Stimulated activated CD4-positive, alpha-beta T cell treated with anti-CD3 and anti-CD28 coated beads, Interleukin-4, amount 100 ng/mL, for 48 hours (primary cell): ENCODE measurements around the gene ABLIM1.

Experiments
- DNase-seq, 2 donors: peaks; one replicate each; pipeline ENCODE4 v3.0.0-alpha.2; 2020; ENCODE audit warnings: low read depth in 2 of 2

The ABLIM1 gene

DNA sequence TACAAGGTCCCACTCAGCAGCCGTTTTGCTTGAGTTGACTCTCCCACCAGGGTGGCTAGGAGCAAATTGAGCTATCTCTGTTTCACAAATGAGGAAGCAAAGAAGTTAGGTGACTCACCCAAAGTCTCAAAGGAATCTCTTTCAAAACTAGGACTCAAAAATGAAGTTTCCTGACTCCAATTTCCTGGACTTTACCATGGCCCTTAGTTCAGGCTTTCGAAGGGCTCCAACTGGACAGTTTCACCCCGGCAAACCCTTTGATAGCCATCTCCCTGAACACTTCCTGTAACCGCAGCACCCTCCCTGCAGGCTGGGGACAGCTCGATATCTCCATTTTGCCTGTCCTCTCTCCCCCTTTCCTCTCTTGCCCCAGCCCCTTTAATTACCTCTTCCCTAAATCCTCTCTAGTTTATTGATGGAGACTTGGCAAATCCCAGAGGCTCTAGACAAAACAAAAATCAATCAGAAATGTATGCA is 249.1 kb downstream of the ABLIM1 start:
- DNase-seq: no peak

- DNase-seq: no peak
Observed at GRCh38 chr10:114408112-114408967, 249.7 kb downstream of the ABLIM1 start.

DNA sequence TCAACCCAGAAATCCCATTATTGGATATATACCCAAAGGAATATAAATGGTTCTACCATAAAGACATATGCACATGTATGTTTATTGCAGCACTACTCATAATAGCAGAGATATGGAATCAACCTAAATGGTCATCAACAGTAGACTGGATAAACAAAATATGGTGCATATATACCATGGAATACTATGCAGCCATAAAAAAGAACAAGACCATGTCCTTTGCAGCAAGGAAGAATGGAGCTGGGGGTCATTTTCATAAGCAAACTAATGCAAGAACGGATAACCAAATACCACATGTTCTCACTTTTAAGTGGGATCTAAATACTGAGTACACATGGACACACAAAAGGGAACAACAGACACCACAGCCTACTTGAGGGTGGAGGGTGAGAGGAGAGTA is 251.6 kb downstream of the ABLIM1 start:
- no peak for DNase-seq

- no peak for DNase-seq
Observed at GRCh38 chr10:114405011-114405350, 253.1 kb downstream of the ABLIM1 start.

GRCh38 chr10:114404171-114405010 is 253.7 kb downstream of the ABLIM1 start, which contains the start of gene AFAP1L2:
Gene AFAP1L2 (minus strand): TSS chr10:114404502. CDS start chr10:114404455, 47 bp downstream.
- DNase-seq: no peak

- DNase-seq: no peak
Observed at GRCh38 chr10:114403541-114404161, 254.4 kb downstream of the ABLIM1 start.

DNA sequence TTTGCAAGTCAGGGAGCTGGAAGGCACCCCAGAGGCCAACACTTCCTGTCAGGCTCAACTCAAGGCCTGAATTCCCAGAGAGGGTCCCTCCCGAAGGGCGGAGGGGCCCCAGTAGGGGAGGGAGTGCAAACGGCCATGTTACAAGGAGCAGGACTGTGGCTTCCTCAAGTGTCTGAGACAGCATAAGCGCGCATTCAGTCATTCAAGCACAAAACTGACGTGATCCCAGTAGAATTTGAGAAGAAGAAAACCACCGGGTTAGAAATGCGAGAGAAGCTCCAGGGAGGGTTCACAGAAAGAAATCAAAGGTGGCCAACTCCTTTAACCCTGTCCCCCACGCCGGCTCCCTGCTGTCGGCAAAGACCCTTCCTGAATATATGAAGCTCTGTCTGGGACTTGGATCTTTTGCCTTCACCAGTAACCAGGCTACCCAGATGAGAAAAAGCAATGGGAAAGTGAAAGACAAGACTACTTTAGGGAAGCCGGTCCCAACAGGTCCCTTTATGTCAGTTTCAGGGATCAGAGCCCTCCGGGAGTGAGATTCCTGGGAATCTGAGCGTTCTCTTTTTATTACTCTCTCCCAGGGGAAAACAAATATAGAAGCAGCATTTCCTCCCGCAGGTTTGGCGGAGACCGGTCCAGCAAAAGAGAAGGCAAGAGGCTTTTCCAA is 255.1 kb downstream of the ABLIM1 start:
- no peak for DNase-seq

DNA sequence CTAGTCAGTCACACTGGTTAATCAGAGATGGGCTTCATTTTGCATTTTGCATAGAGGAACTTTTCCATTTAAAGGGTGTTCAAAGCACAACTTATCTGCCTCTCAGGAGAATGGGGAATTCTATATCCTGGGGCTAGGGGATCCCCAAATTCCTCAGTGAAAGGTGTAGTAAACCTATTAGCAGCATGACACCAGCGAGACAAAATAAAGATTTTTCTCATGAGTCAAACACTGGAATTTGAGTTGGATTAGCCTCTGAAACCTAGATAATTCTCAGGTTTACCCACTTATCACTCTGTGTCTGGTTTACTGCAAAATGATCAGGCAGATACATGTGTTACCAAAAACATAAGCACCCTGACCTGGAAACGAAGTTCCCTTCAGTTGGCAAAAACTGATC is 255.8 kb downstream of the ABLIM1 start:
- no peak for DNase-seq

DNA sequence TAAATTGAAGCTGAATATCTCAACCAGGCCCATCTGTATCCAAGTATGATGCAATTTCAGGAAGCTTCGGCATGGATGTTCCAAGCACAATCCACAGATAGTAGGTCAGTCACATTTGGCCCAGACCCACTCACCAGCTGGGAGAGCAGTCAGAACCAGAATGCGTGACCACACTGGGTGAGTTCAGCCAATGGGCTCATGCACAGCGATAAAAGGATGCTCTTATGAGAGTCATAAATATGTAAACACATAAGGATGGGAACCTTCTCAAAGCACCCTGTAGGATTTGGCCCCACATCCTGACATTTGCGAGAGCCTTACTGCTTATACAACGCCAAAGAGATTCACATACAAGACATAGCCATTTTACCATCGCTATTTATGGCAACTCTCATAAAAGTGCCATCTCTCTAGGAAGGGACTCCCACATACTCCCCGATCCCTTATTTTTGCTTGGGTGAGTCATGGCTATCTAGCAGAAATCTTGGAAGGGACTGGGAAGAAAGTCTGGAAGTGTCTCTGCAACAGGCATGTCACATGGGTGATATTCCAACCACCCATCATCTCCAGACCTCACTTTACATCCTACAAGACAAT is 256.8 kb downstream of the ABLIM1 start:
- DNase-seq: no peak

DNA sequence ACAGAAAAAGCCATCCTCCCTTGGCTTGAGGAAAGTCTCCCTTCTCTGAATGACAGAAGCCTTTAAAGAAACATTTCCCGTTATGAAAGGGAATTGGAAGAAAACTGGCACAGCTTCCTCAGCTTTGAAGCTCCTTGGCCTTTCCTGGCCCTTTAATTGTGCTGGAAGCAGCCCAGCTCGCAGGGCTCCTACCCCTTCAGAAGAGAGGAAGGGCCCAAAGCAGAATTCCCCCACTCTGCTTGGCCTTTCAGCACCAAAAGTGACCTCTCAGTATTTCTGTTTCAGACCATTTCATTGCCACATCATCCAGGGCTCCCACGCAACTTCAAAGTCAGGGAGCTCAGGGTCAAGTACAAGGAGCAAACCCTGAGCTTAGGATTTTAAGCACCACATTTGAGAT is 258.0 kb downstream of the ABLIM1 start:
- no peak for DNase-seq

- DNase-seq: no peak
Observed at GRCh38 chr10:114399576-114399975, 258.5 kb downstream of the ABLIM1 start.

DNA sequence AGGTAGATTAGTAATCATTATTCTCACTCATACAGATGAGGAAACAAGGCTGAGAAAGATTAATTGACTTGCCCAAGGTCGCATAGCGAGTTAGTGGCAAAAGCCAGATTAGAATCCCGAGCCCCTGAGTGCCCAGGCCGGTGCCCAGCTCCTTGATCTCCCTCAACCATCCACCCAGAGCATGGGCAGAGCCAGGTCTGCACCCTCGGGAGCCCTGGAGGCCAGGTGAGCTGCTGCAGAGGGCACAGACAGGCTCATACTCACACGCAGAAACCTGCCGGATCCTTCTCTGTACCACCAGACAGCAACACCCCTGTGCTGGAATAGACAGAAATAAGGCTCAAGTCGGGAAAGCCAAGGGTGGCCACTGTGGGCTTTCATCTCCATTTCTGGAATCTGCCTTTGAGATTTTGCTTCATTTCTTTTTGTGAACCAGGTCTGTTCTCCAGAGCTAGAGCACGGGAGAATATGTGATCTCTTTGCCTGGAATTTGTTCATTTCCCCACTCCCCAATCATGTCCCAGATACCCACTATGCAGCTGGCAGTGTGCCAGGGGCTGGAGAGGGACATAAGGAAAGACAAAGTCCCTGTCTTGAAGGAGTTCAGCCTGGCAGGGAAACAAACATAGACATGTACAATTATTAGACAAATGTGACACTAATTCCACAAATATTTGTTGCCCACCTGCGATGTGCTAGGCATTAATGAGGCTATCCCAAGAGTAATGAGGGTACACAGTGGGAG is 259.3 kb downstream of the ABLIM1 start:
- no peak for DNase-seq

DNA sequence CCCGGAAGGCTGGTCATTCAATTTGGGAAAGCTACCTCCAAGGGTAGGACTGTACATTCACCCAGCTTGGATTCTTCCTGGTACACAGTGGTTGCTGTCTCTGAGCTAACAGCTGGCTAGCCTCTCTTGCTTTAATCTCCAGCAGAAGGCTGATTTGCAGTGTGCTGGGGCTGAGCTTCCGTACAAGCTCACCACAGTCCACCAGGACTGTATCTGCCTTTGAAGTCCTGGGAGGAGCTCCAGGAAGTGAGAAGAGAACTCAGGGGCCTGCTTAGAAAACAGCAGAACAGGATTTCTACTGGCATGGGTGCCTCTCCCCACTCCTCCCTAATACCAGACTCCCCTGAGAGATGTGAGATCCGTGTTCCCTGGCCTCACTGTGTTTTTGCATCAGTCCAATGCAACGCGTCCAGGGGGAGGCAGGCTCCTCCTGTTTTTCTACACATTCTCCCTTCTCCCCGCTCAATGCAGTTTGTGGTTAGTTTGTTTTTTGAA is 260.4 kb downstream of the ABLIM1 start:
- no peak for DNase-seq

- DNase-seq: no peak
Observed at GRCh38 chr10:114396464-114396863, 261.6 kb downstream of the ABLIM1 start.

DNA sequence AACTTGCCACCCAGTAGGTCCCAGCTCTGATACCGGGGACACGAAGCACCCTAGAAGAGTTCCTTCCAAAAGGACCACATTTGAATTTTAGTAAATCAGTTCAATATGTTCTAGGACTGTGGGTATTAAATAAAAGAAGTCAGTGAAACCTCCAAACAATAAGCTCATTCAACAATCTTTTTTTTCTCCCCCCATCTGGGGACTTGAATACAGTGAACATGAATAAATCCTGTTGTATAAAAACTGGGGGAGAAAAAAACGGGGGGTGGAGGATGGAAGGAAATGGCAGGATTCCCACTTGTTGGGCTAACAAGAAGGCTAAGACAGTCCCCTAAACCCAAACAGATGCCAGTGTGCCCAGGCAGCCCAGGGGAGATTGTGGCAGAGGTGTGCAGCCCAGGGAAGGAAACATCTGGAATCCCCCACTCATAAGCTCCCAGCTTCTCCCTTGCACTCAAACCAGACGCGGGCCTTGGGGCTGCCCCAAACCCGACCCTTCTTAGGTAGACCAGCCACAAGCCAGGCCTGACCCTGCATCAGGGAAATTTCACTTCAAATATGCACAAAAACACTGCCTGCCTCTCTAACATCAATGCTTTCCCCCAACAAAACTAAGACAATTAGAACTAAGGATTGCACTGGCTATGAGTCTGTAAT is 262.6 kb downstream of the ABLIM1 start:
- no peak for DNase-seq

DNA sequence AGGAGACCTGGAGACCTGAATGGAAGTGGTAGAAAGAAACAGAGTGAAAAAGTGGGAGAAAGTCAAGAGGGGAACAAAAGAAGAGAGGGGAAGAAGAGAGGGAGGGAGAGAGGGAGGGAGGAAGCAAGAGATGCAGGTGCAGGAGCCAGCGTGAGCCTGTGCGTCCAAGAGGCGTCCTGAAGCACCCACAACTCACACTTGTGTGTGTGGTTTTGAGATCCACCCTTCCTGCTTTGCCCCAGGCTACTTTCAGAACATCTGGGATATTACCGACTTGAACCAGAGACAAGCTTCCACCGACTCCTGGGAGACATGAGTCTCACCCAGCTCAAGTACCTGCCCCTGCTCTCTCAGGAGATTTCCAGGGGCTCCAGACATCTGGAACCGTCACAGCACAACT is 263.5 kb downstream of the ABLIM1 start:
- DNase-seq: no peak

- DNase-seq: no peak
Observed at GRCh38 chr10:114393886-114394285, 264.2 kb downstream of the ABLIM1 start.

- DNase-seq: no peak
Observed at GRCh38 chr10:114393482-114393881, 264.6 kb downstream of the ABLIM1 start.

GRCh38 chr10:114392112-114392835 is 265.8 kb downstream of the ABLIM1 start:
- no peak for DNase-seq
